ENCODE results near the gene TEKT2. TPM values are rescaled to one million over a fixed set of nuclear protein-coding genes. Genes with fewer than 3 reads are reported as not detected.
A peak's percentile ranks its signal among the peaks of the same experiment; 100 is the strongest.

Gene TEKT2
- total and polyA plus RNA-seq, 2 donors (not counting 3 experiments of a cell fraction or from before 2014, with no cell fraction given) = 0.38 to 0.61 TPM

DNA sequence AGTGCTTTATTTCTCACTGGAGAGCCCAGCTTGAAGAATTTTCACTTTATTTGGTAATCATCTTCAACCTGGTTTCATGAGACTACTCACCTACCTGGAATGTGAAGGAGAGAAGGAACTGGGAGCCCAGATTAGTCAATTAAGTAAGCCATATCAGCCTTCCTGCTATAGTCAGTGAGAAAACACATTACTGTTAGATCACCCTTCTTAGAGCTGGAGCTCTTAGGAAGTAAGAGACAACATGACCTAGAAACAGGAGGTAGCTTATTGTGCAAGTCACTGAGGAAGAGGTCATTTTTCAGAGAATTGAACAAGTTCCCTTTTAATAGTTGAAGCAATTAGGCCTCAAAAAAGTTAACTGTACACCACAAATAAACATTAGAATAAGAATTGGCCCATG is 49.2 kb upstream of the TEKT2 start:
- Histone ChIP-seq H2AFZ (ENCODE audit: low read depth, low read length) (no peak overlapping the region), H3K4me3 (replicated peaks in 1 of 3; ENCODE audit: insufficient read depth in 1 of 3, low read depth in 1 of 3, low read length in 3 of 3) (no peak overlapping the region), H3K27ac (ENCODE audit: insufficient read depth, low read depth, low read length) (no peak overlapping the region), H3K9me3 (replicated peaks; ENCODE audit: control insufficient read depth, insufficient read depth, low read length) (no peaks in the 10 kb centered on the region), H4K20me1 (replicated peaks; ENCODE audit: control insufficient read depth, extremely low read depth, insufficient read depth, low read length) (no peaks in the 10 kb centered on the region), H3K9ac (replicated peaks; ENCODE audit: extremely low read depth, insufficient read depth, low read length) (no peak overlapping the region), H3K4me1 (ENCODE audit: control insufficient read depth, extremely low read depth, insufficient read depth, low read length) (no peaks in the 10 kb centered on the region), H3K36me3 (ENCODE audit: control insufficient read depth in 2 of 2, extremely low read depth in 1 of 2, insufficient read depth in 2 of 2, low read length in 2 of 2) (peaks cover 0 to 3% of the 10 kb centered on the region in 2 experiments), H3K4me2 (ENCODE audit: insufficient read depth, low read length) (no peak overlapping the region), H3K27me3 (ENCODE audit: control insufficient read depth in 2 of 2, insufficient read depth in 2 of 2, low read length in 2 of 2) (no peaks in the 10 kb centered on the region), H3K9me1 (replicated peaks; ENCODE audit: control insufficient read depth, extremely low read depth, insufficient read depth, low read length) (no peaks in the 10 kb centered on the region), H3K79me2 (ENCODE audit: control insufficient read depth, insufficient read depth, low read length) (no peaks in the 10 kb centered on the region)
- POLR2A ChIA-PET = interaction anchor here (0.9 kb wide), 1 partner anchor 776 kb away, joined by 3 read pairs; no protein-coding TSS in a partner anchor
- intact Hi-C loops (cut with micrococcal nuclease) (no loop called here), dilution Hi-C loops (cut with MboI; ENCODE audit: extremely low pct_ligation_motif_present, low sequenced_read_pairs) (no loop called here)
- CTCF ChIA-PET = interaction anchor here (1.7 kb wide), 1 partner anchor 10 kb away, joined by 4 read pairs; no protein-coding TSS in a partner anchor
- peak; percentile 53 for FAIRE-seq
- peak; percentile 39 for DNase-seq (ENCODE audit: low read depth, low spot score)
- no peak for TF ChIP-seq POLR2A (IDR thresholded peaks at IDR 0.05; ENCODE audit: low read depth, low read length)
- TF ChIP-seq, protein P1, sequence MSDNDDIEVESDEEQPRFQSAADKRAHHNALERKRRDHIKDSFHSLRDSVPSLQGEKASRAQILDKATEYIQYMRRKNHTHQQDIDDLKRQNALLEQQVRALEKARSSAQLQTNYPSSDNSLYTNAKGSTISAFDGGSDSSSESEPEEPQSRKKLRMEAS (IDR thresholded peaks at IDR 0.05; ENCODE audit: insufficient read depth, insufficient read length) = no peak
- no peak for TF ChIP-seq FOS (IDR thresholded peaks at IDR 0.05; ENCODE audit: borderline replicate concordance, insufficient read depth, low read length)
- no peak for TF ChIP-seq JUN (IDR thresholded peaks at IDR 0.05; ENCODE audit: borderline replicate concordance, insufficient read depth, insufficient read length, low read depth)
- no peak for TF ChIP-seq GATA2 (IDR thresholded peaks at IDR 0.05; ENCODE audit: insufficient read depth, insufficient read length, low read depth, low read length)
- TF ChIP-seq, protein P2, sequence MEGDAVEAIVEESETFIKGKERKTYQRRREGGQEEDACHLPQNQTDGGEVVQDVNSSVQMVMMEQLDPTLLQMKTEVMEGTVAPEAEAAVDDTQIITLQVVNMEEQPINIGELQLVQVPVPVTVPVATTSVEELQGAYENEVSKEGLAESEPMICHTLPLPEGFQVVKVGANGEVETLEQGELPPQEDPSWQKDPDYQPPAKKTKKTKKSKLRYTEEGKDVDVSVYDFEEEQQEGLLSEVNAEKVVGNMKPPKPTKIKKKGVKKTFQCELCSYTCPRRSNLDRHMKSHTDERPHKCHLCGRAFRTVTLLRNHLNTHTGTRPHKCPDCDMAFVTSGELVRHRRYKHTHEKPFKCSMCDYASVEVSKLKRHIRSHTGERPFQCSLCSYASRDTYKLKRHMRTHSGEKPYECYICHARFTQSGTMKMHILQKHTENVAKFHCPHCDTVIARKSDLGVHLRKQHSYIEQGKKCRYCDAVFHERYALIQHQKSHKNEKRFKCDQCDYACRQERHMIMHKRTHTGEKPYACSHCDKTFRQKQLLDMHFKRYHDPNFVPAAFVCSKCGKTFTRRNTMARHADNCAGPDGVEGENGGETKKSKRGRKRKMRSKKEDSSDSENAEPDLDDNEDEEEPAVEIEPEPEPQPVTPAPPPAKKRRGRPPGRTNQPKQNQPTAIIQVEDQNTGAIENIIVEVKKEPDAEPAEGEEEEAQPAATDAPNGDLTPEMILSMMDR (IDR thresholded peaks at IDR 0.05; ENCODE audit: extremely low read depth in 1 of 2, insufficient read depth in 1 of 2, low read depth in 1 of 2, low read length in 2 of 2) = no peak
- no peak for TF ChIP-seq EZH2 (IDR thresholded peaks at IDR 0.05; ENCODE audit: borderline replicate concordance, low read depth, low read length, severe bottlenecking)
- no peak for TF ChIP-seq POLR2AphosphoS5 (IDR thresholded peaks at IDR 0.05; ENCODE audit: insufficient read depth, low read depth, low read length)
- no peak for TF ChIP-seq MYC (IDR thresholded peaks at IDR 0.05; ENCODE audit: low read depth, low read length)
- no TSS peak for BruUV-seq (replicated peaks)
